ENCODE measurements around the gene POU6F2. TPM values are rescaled to one million over a fixed set of nuclear protein-coding genes. Genes with fewer than 3 reads are reported as not detected.

POU6F2 gene
- total and polyA plus RNA-seq, 5 donors: 0.81 to 3.4 (median 2.9) TPM

GRCh38 chr7:39252916-39253315 lies 275.2 kb downstream of the POU6F2 start:
- Histone ChIP-seq H3K4me1 (ENCODE audit: control insufficient read depth, insufficient read depth, low read length) (no peaks in the 10 kb centered on the region), H3K9me3 (ENCODE audit: control insufficient read depth, low read length) (no peaks in the 10 kb centered on the region), H3K27ac (ENCODE audit: low read length) (no peak overlapping the region), H3K4me3 (ENCODE audit: low read length) (no peak overlapping the region), H3K27me3 (ENCODE audit: control insufficient read depth, insufficient read depth) (no peaks in the 10 kb centered on the region)
- DNase-seq (no peak), ATAC-seq (no peak)
- intact Hi-C loops (cut with DNase I): no loop called here
- WGBS: 18% methylated on average over 4 of the region's 4 CpGs

DNA sequence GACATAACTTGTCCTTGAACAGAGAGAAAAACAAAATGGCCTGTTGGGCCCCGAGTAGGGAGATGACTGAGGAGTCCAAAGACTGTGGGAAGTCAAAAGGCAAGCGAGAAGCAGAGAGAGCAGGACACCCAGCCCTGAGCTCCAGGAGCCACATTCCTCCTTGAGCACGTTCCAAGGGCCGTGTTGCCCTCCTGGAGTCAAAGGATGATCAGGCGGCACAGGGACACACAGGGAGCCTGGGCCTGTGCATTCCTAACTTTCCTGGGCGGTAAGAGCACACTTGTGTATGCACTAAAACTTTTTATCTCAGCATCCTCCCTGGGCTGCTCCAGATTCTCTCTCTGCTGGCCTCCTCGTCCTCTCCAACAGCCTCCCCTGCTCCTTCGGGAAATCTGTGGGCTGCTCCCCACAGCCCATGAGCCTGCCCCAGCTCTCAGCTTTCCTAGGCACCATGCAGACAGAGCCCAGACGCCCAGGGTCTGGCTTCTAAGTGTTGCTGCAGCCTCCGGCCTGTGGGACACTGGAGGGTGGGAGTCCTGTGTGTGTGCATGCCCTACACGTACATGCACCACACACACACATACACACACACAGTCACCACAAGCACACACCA lies 281.8 kb downstream of the POU6F2 start:
- H3K27me3 ChIP-seq (ENCODE audit: control insufficient read depth, insufficient read depth): no peaks in the 10 kb centered on the region
- no peak overlapping the region for H3K4me3 ChIP-seq (ENCODE audit: low read length)
- intact Hi-C loops (cut with DNase I): no loop called here
- 78% methylated on average over 11 of the region's 11 CpGs for whole genome bisulfite sequencing
- DNase-seq (no peak), ATAC-seq (no peak)
- H3K27ac ChIP-seq (ENCODE audit: low read length): no peak overlapping the region
- no peaks in the 10 kb centered on the region for H3K9me3 ChIP-seq (ENCODE audit: control insufficient read depth, low read length)
- no peaks in the 10 kb centered on the region for H3K4me1 ChIP-seq (ENCODE audit: control insufficient read depth, insufficient read depth, low read length)

GRCh38 chr7:39260279-39260844 lies 282.7 kb downstream of the POU6F2 start:
- intact Hi-C loops (cut with DNase I): no loop called here

DNA sequence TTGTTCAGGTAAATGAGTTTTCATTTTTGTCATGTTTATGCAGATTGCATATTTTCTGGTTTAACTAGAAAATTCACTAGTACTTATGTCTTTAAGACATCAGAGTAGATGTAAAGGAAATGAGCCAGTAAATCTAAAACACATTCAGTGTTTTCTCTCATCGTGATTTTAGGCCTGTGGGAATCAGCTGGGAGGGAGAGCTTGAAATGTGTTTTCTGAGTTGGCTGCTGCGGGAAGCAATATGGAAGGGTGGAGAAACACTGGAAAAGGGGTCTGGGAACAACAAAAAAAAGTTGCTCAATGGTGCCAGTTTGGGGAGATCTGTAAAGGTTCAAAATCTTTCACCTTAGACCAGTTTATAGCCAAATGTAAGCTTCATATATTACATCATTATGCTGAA lies 284.1 kb downstream of the POU6F2 start:
- WGBS: 72% methylated on average over 2 of the region's 2 CpGs
- DNase-seq (no peak), ATAC-seq (no peak)

More at GRCh38 chr7:39260279-39260844, 282.7 kb downstream of the POU6F2 start:
- Histone ChIP-seq H3K4me1 (ENCODE audit: control insufficient read depth, insufficient read depth, low read length) (no peaks in the 10 kb centered on the region), H3K27ac (ENCODE audit: low read length) (no peak overlapping the region), H3K9me3 (ENCODE audit: control insufficient read depth, low read length) (no peaks in the 10 kb centered on the region), H3K27me3 (ENCODE audit: control insufficient read depth, insufficient read depth) (no peaks in the 10 kb centered on the region), H3K4me3 (ENCODE audit: low read length) (no peak overlapping the region)
- WGBS: 83% methylated on average over 2 of the region's 2 CpGs
- DNase-seq (no peak), ATAC-seq (peak in 1 of 2 donors; percentile 26)

GRCh38 chr7:39265641-39266591 lies 288.2 kb downstream of the POU6F2 start:
- Histone ChIP-seq H3K27me3 (ENCODE audit: control insufficient read depth, insufficient read depth) (no peaks in the 10 kb centered on the region), H3K27ac (ENCODE audit: low read length) (no peak overlapping the region), H3K4me3 (ENCODE audit: low read length) (no peak overlapping the region), H3K4me1 (ENCODE audit: control insufficient read depth, insufficient read depth, low read length) (no peaks in the 10 kb centered on the region), H3K9me3 (ENCODE audit: control insufficient read depth, low read length) (no peaks in the 10 kb centered on the region)
- 64% methylated on average over 9 of the region's 9 CpGs for WGBS
- no peak for ATAC-seq
- no peak for DNase-seq
- intact Hi-C loops (cut with DNase I): no loop called here

More for the DNA sequence above, 284.1 kb downstream of the POU6F2 start:
- H3K4me3 ChIP-seq (ENCODE audit: low read length): no peak overlapping the region
- no peaks in the 10 kb centered on the region for H3K9me3 ChIP-seq (ENCODE audit: control insufficient read depth, low read length)
- no peak overlapping the region for H3K27ac ChIP-seq (ENCODE audit: low read length)
- H3K4me1 ChIP-seq (ENCODE audit: control insufficient read depth, insufficient read depth, low read length): no peaks in the 10 kb centered on the region
- H3K27me3 ChIP-seq (ENCODE audit: control insufficient read depth, insufficient read depth): no peaks in the 10 kb centered on the region
- intact Hi-C loops (cut with DNase I): no loop called here

DNA sequence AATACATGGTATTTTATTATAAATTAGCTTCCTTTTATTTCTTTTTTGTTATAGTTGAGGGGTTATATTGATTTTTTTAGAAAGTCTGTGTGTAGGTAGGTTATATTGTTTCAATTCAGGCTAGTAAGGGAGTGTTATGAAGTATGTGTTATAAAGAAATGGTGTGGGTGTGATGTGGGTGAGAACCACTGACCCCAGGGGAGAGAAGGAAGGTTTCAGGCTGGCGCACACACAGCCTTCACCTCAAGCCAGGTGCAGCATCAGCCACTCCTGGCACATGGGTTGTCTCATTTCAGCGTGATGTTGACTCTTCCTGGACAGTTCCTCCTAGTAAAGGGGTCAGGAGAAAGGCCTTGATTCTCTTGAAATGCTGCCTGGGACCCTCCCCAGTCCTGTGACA lies 291.3 kb downstream of the POU6F2 start:
- Histone ChIP-seq H3K9me3 (ENCODE audit: control insufficient read depth, low read length) (no peaks in the 10 kb centered on the region), H3K4me3 (ENCODE audit: low read length) (no peak overlapping the region), H3K27me3 (ENCODE audit: control insufficient read depth, insufficient read depth) (no peaks in the 10 kb centered on the region), H3K27ac (ENCODE audit: low read length) (no peak overlapping the region), H3K4me1 (ENCODE audit: control insufficient read depth, insufficient read depth, low read length) (no peaks in the 10 kb centered on the region)
- intact Hi-C loops (cut with DNase I): no loop called here
- no peak for DNase-seq
- WGBS: 63% methylated on average over 2 of the region's 2 CpGs
- ATAC-seq: no peak

DNA sequence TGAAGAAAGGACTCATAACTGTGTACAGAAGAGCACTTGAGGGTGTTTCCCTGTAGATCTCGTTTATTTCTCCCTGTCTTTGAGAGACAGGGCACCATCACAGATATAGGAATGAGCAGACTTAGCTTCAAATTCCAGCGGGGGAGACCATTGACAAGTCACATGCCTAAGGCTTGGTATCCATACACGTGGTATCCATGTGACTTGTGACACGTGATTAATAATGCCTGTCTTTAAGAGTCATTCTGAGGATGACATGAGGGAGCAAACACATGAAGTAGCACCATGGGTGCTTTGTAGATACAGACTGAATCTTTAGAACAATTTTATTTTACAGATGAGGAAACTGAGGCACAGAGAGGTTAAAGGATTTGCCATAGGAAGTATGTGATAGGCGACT lies 292.3 kb downstream of the POU6F2 start:
- Histone ChIP-seq H3K27ac (ENCODE audit: low read length) (no peak overlapping the region), H3K4me1 (ENCODE audit: control insufficient read depth, insufficient read depth, low read length) (no peaks in the 10 kb centered on the region), H3K27me3 (ENCODE audit: control insufficient read depth, insufficient read depth) (no peaks in the 10 kb centered on the region), H3K4me3 (ENCODE audit: low read length) (no peak overlapping the region), H3K9me3 (ENCODE audit: control insufficient read depth, low read length) (no peaks in the 10 kb centered on the region)
- DNase-seq (no peak), ATAC-seq (no peak)
- intact Hi-C loops (cut with DNase I): no loop called here
- 81% methylated on average over 5 of the region's 5 CpGs for WGBS

- intact Hi-C loops (cut with DNase I): no loop called here
- no peaks in the 10 kb centered on the region for H3K27me3 ChIP-seq (ENCODE audit: control insufficient read depth, insufficient read depth)
- no peak overlapping the region for H3K4me3 ChIP-seq (ENCODE audit: low read length)
- H3K4me1 ChIP-seq (ENCODE audit: control insufficient read depth, insufficient read depth, low read length): no peaks in the 10 kb centered on the region
- peak; percentile 63 to 86 (median 85) for DNase-seq
- H3K9me3 ChIP-seq (ENCODE audit: control insufficient read depth, low read length): no peaks in the 10 kb centered on the region
- peak; percentile 69 to 77 for ATAC-seq
- 19% methylated on average over 9 of the region's 9 CpGs for WGBS
- H3K27ac ChIP-seq (ENCODE audit: low read length): no peak overlapping the region
Measured at GRCh38 chr7:39271402-39271801, 293.7 kb downstream of the POU6F2 start.

DNA sequence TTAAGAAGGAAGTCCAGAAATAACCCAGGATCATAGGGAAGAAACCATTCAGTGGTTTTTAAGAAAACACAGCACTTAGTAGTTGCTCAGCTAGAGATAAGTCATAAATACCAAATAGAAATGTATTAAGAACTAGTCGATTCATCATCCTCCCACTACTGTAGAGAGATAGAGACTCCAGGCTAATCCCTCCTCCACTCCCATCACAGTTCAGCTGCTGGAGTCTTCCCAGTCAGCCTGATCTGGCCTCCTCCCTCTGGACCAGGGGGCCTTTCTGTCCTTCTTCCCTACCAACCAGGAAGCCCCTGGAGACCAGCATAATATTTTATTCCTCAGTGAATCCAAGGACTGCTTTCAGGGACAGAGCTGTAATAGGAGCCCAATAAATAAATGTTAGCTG lies 294.4 kb downstream of the POU6F2 start:
- Histone ChIP-seq H3K27ac (ENCODE audit: low read length) (no peak overlapping the region), H3K4me3 (ENCODE audit: low read length) (no peak overlapping the region), H3K4me1 (ENCODE audit: control insufficient read depth, insufficient read depth, low read length) (no peaks in the 10 kb centered on the region), H3K27me3 (ENCODE audit: control insufficient read depth, insufficient read depth) (no peaks in the 10 kb centered on the region), H3K9me3 (ENCODE audit: control insufficient read depth, low read length) (no peaks in the 10 kb centered on the region)
- 42% methylated on average over 1 of the region's 1 CpG for WGBS
- ATAC-seq: no peak
- intact Hi-C loops (cut with DNase I): no loop called here
- DNase-seq: no peak

DNA sequence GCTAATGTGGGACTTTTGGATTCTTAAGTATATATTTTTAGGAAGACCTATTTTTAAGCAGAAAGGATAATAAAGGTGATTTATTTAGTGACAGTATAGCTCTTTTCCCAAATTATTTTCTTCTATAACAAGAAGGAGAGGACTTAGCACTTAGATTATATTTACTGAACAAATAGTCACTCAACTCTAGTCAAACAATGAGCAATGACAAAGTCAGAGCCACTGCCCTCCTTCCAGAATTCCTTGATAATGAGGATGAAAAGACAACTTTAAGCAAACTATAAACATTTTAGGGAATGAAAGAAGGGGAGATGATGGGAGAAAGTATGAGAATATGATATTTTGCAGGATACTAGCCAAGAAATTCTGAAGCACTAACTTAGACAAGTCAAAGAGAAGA lies 295.0 kb downstream of the POU6F2 start:
- Histone ChIP-seq H3K27me3 (ENCODE audit: control insufficient read depth, insufficient read depth) (no peaks in the 10 kb centered on the region), H3K27ac (ENCODE audit: low read length) (no peak overlapping the region), H3K4me3 (ENCODE audit: low read length) (no peak overlapping the region), H3K4me1 (ENCODE audit: control insufficient read depth, insufficient read depth, low read length) (no peaks in the 10 kb centered on the region), H3K9me3 (ENCODE audit: control insufficient read depth, low read length) (no peaks in the 10 kb centered on the region)
- intact Hi-C loops (cut with DNase I): no loop called here
- DNase-seq (no peak), ATAC-seq (no peak)

DNA sequence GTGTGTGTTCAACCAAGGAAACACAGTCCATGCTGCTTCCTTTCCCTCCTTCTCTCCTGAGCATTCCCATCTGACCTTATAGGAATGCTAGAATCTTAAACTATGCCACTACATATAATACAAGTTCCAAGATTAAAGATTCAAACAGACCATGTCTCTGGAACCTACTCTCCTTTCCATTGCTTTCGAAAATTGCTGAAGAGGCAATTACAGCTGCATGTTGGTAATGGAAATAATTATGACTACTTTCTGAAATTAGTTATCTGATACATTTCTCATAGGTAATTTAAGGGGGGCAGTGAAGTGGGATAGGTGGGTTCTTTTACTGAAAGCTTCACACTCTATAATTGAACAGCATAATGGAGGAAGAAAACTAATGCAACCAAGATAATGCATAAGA lies 302.6 kb downstream of the POU6F2 start:
- no peak overlapping the region for H3K4me3 ChIP-seq (ENCODE audit: low read length)
- 42% methylated on average over 1 of the region's 1 CpG for WGBS
- H3K27me3 ChIP-seq (ENCODE audit: control insufficient read depth, insufficient read depth): no peaks in the 10 kb centered on the region
- intact Hi-C loops (cut with DNase I): no loop called here
- ATAC-seq (no peak), DNase-seq (no peak)
- H3K4me1 ChIP-seq (ENCODE audit: control insufficient read depth, insufficient read depth, low read length): no peaks in the 10 kb centered on the region
- H3K27ac ChIP-seq (ENCODE audit: low read length): no peak overlapping the region
- H3K9me3 ChIP-seq (ENCODE audit: control insufficient read depth, low read length): no peaks in the 10 kb centered on the region

Measured in right cardiac atrium (tissue), 5 donors.